ENCODE measurements around the gene GLRA1.
A peak's percentile ranks its signal among the peaks of the same experiment; 100 is the strongest.
"Not testable (repeated sequence)": the region's sequence is repeated elsewhere in the genome, so short reads cannot be mapped to it uniquely, and the experiment has no call there.

The GLRA1 gene

GRCh38 chr5:151784141-151784540 is 140.5 kb downstream of the GLRA1 start:
- Histone ChIP-seq H3K4me3 (no peak overlapping the region), H3K27ac (no peak overlapping the region)
- no peak for DNase-seq (ENCODE audit: low spot score)
- TF ChIP-seq CTCF (IDR thresholded peaks at IDR 0.05): no peak

- not testable (repeated sequence) for DNase-seq (ENCODE audit: low spot score); H3K27ac ChIP-seq; H3K4me3 ChIP-seq
These were observed 141.0 kb downstream of the GLRA1 start for GRCh38 chr5:151783664-151784063.

GRCh38 chr5:151781201-151781600 is 143.4 kb downstream of the GLRA1 start:
- no peak for DNase-seq (ENCODE audit: low spot score)
- TF ChIP-seq CTCF (IDR thresholded peaks at IDR 0.05): no peak
- Histone ChIP-seq H3K4me3 (no peak overlapping the region), H3K27ac (no peak overlapping the region)

GRCh38 chr5:151780348-151780747 is 144.3 kb downstream of the GLRA1 start:
- H3K4me3 ChIP-seq: no peak overlapping the region
- DNase-seq (ENCODE audit: low spot score): no peak
- H3K27ac ChIP-seq: no peak overlapping the region
- no peak for TF ChIP-seq CTCF (IDR thresholded peaks at IDR 0.05)

- H3K4me3 ChIP-seq: no peak overlapping the region
- DNase-seq (ENCODE audit: low spot score): no peak
- H3K27ac ChIP-seq: no peak overlapping the region
- TF ChIP-seq CTCF (IDR thresholded peaks at IDR 0.05): no peak
These were observed 145.0 kb downstream of the GLRA1 start for GRCh38 chr5:151779531-151780125.

GRCh38 chr5:151775025-151775606 is 149.5 kb downstream of the GLRA1 start:
- DNase-seq (ENCODE audit: low spot score): no peak
- Histone ChIP-seq H3K27ac (peak overlapping the region in 1 of 2 donors; percentile 39), H3K4me3 (peak overlapping the region; percentile 91)
- no peak for TF ChIP-seq CTCF (IDR thresholded peaks at IDR 0.05)

GRCh38 chr5:151773951-151774350 is 150.7 kb downstream of the GLRA1 start:
- Histone ChIP-seq H3K4me3 (peak overlapping the region; percentile 91), H3K27ac (peak overlapping the region; percentile 94 to 96)
- no peak for TF ChIP-seq CTCF (IDR thresholded peaks at IDR 0.05)
- DNase-seq (ENCODE audit: low spot score): no peak

All from coronary artery (tissue), 2 donors.